Subcutaneous adipose tissue (tissue), 4 donors: ENCODE results near the gene ZBTB5. TPM values are rescaled to one million over a fixed set of nuclear protein-coding genes. Genes with fewer than 3 reads are reported as not detected.

Source experiments
- CTCF ChIP-seq: fragments of 450-650 bp; IDR thresholded peaks from one replicate; pipeline ENCODE4 v1.5.1; 2016; ENCODE audit warnings: low read depth, mild to moderate bottlenecking, control low read depth, antibody characterized with exemption, moderate library complexity
- total RNA-seq, 4 donors: library from RNA; depleted of rRNA; stranded (reverse); fragments of >200 nt; gene quantifications; one replicate each; pipeline ENCODE4 v1.1.0, GENCODE V29; 2016

ZBTB5 gene
- total RNA-seq, 4 donors from 2014 or later, result 6.0 to 9.0 (median 7.7) TPM

GRCh38 chr9:37430841-37431597 is 34.2 kb downstream of the ZBTB5 start:
- no peak for TF ChIP-seq CTCF

- no peak for TF ChIP-seq CTCF
These were observed 35.6 kb downstream of the ZBTB5 start for GRCh38 chr9:37429441-37430285.

- TF ChIP-seq CTCF, result no peak
These were observed 36.9 kb downstream of the ZBTB5 start for GRCh38 chr9:37428345-37428744.

GRCh38 chr9:37426846-37427245 is 38.4 kb downstream of the ZBTB5 start:
- TF ChIP-seq CTCF, result no peak

- TF ChIP-seq CTCF, result no peak
These were observed 39.9 kb downstream of the ZBTB5 start for GRCh38 chr9:37425298-37425752.

GRCh38 chr9:37424686-37425297 is 40.5 kb downstream of the ZBTB5 start:
- no peak for TF ChIP-seq CTCF

- TF ChIP-seq CTCF, result no peak
These were observed 41.0 kb downstream of the ZBTB5 start for GRCh38 chr9:37424204-37424685.
